Ureter (tissue), 1 donor: ENCODE data around the gene MYF5. TPM values are rescaled to one million over a fixed set of nuclear protein-coding genes. Genes with fewer than 3 reads are reported as not detected.
"Not testable (repeated sequence)": the region's sequence is repeated elsewhere in the genome, so short reads cannot be mapped to it uniquely, and the experiment has no call there.

Experiments used
- DNase-seq: peaks from one replicate; pipeline ENCODE4 v3.0.0-alpha.2; 2020; ENCODE audit warnings: low spot score
- total RNA-seq: library from RNA; stranded (reverse); gene quantifications from one replicate; pipeline ENCODE4 v1.2.4, GENCODE V29; 2023
- donor health status: DM: yes; HTN: yes; CAD: no.

MYF5 gene
- total RNA-seq, result not detected

DNA sequence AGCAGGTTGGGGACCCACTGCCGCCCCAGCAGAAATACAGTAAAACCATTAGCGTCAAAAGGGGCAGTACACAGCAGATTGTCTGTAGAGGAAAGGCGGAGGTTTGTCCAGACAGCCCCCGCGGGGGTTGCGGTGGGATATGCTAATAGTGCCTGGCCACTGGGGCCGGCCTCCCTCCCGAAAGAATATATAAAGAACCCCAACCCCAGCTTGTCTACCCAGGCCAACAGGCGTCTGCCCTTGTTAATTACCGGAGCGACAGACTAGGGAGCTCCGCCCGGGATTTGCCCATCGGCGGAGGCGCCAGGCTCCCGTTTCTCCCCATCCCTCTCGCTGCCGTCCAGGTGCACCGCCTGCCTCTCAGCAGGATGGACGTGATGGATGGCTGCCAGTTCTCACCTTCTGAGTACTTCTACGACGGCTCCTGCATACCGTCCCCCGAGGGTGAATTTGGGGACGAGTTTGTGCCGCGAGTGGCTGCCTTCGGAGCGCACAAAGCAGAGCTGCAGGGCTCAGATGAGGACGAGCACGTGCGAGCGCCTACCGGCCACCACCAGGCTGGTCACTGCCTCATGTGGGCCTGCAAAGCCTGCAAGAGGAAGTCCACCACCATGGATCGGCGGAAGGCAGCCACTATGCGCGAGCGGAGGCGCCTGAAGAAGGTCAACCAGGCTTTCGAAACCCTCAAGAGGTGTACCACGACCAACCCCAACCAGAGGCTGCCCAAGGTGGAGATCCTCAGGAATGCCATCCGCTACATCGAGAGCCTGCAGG lies at the start of gene MYF5:
MYF5 (plus strand) TSS at position 217 of the 774 bp plus-strand sequence; CDS start at position 369, 152 bp downstream.
- no peak for DNase-seq

DNA sequence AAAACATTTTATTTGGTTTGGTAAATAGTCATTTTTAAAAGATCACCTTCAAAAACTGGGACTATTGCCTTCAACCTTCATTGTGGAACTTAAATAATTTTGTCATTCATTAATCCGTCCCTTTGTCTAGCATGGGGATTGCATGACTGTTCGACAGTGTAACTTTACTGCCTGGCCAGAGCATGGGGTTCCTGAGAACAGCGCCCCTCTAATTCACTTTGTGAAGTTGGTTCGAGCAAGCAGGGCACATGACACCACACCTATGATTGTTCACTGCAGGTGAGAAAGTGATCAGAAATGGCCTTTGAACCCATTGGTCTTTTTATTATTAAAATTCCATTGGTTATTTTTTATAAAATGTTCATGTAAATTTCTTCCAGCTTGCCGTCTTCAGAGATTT lies 46.5 kb upstream of the MYF5 start:
- DNase-seq, result no peak

DNA sequence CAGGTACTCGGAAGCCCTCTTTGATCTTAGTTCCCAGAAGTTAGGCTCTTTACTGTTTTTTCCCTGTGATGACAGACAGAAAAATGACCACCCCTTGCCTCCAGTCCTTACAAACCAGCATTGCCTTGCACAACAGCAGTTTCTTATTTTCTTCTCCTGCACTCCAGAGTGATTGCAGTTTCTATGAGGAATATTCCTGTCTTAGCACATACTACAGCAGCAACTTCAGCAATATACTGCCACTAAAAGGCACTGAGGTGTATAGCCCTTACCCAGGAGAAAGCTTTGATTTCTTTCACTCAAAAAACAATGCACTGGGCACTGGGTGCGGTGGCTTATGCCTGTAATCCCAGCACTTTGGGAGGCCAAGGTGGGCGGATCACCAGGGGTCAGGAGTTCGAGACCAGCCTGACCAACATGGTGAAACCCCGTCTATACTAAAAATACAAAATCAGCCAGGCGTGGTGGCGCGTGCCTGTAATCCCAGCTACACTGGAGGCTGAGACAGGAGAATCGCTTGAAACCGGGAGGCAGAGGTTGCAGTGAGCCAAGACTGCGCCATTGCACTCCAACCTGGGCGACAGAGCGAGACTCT lies 40.6 kb upstream of the MYF5 start:
- DNase-seq, result not testable (repeated sequence)

DNA sequence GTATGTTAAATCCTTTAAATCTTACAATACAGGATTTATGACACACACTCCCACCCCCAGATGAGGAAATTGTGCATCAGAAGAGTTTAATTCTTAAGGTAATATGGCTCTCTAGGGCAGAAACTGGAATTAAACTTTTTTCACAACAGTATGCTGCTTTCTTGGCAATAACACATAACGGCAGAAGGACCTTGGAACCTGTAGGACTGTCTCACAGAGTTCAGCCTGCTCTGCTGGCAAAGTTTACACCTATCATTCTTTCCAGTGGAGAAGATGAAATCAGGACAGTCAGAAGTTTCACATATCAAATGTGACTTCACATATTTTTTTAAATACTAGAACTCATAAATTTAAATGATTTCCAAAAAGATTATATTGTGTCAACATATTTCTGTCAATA lies 39.9 kb upstream of the MYF5 start:
- no peak for DNase-seq

DNA sequence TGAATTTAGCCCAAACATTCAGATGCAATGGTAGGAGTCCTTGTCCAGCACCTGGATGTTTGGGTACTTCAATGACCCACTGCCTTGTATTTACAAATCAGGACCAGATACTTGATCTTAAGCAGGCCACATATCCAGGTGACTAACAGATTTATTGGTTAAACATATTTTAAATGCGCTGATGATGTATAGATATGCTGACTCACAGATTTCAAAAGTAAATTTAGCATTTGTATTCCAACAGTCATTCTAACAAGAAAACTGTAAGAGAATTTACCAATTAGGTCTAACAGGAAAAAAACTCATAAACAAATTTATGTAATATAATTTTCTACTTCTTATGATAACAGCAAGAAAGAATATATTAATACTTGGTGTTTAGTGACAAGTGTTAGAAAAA lies 38.7 kb upstream of the MYF5 start:
- no peak for DNase-seq

DNA sequence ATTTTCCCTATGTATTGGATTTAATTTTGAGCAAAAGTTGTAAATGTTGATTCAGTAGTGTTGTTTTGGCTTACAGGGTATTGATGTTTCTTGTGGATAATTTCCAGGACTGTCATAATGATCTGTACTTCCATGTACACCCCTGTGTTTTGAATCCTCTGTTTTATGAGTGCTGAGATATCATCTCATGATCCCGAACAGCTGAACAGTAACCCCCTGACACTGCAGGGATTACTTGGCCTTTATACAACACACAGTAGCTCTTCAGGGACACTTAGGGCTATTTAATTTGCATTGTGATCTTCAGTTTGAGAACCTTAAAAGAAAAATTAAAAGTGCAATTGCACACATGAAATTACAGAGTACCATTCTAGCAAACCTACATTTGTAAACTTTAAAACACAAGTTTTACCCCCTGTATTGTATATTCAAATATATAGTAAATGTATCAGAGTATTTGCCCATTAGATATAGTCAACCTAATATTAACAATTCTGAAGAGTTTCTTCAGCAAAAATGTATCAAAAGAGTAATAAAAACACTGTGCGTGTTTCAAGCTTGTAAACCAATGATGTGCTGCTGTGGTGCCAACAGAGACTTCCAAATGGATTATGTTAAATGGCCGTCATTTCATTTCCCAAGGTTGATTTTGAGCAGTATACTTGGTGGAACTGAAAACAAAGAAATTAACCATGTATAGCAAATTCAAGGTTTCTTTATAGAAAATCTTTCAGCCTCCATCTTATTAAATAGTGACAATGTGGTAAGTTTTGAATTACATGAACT lies 37.2 kb upstream of the MYF5 start:
- no peak for DNase-seq

DNA sequence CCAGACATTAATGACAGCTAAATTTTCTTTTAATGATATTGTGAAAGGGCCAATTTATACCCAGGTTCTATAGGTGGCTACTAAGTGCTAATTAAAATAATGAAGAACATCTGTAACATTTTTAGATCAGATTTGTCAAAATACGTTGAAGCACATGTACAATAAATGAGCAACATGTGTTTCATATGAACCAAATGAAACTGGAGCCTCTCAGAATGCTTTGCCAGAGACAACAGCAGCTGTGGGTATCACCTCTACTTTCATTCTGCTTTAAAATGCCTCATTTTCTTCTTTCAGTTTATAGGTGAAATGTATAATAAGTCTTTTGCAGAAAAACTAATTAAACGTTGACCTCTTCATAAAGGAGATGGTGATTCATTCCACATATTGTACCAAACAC lies 35.4 kb upstream of the MYF5 start:
- DNase-seq, result no peak

DNA sequence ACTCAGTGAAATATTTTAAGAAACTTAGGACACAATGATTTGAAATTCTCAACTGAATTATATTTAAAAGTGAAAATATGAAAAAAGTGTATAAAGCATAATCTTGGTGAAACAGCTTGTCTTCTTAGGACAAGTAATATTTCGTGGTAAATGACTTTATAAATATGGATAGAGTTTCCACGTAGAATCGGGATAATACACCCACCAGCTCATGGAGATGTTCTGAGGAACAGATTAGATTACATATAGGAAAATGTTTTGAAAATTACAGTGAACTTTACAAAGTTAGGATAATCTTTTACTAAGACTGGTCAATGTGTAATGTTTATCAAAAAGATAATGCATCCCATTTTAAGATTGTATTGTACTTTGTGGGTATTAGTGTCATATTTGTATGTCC lies 34.9 kb upstream of the MYF5 start:
- no peak for DNase-seq

DNA sequence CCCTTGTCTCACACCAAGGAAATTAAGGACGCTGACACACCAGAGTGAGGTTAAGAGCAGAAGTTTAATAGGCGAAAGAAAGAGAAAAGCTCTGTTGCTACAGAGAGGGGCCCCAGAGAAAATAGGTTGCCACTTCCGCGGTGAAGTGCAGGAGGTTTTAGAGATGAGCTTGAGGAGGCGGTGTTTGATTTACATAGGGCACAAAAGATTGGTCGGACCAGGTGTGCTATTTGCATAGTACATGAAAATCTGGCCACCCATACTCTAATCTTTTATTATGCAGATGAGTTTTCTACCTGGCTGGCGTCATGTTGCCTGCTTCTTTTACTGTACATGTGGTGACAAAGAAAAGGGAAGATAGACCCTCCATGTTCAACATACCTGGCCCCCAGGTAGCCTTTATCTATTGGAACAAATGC lies 32.6 kb upstream of the MYF5 start:
- DNase-seq, result no peak

DNA sequence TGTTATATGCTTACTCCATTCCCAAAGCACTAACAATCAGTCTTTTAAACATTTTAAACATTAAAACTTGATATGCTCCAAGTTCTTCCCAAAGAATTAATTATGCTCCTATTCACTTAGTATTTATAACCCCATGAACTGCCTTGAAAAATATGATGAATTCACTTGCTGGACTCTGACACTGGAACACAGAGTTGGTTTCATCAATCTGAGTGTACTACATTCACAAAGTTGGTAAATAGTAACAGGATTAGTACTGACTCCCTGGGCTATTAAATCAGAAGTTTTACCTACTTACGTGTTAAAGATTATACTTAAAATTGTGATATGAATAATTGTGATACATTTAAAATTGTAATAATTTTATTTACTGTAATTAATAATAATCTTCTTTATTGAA lies 26.6 kb upstream of the MYF5 start:
- DNase-seq, result no peak

DNA sequence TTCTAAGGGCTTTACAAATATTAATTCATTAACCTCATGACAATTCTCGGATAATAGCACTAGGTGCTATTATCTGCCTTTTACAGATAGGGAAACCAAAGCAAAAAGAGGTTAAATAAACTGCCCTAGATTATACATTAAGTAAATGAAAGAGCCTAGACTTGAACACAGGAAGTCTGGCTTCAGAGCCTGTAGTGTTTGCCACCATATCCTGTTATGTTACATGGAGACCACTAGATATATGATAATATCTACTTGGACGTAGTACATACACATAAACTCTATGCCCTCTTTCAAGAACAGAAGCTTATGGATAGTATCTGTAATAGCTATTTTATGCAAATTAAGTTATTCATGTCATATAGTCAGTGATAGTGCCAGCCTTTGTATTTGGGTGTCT lies 26.2 kb upstream of the MYF5 start:
- DNase-seq, result no peak

DNA sequence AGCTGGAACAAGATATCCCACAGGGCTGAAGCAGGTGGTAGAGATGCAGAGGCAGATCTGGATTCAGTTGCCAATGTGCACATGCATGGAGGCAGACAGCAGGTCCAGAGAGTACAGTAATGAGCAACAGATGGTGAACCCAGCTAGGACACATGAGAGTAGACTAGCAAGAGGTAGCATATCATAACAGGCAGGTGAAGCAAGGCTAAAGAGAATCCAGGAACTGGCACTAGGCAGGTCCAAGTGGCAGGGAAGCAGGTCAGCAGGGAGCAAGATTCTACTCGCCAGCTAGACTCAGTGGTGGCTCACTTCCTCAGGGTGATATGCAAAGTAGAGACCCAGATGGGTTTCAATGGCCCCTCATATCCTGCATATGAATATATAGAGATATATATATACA lies 24.6 kb upstream of the MYF5 start:
- DNase-seq, result no peak

DNA sequence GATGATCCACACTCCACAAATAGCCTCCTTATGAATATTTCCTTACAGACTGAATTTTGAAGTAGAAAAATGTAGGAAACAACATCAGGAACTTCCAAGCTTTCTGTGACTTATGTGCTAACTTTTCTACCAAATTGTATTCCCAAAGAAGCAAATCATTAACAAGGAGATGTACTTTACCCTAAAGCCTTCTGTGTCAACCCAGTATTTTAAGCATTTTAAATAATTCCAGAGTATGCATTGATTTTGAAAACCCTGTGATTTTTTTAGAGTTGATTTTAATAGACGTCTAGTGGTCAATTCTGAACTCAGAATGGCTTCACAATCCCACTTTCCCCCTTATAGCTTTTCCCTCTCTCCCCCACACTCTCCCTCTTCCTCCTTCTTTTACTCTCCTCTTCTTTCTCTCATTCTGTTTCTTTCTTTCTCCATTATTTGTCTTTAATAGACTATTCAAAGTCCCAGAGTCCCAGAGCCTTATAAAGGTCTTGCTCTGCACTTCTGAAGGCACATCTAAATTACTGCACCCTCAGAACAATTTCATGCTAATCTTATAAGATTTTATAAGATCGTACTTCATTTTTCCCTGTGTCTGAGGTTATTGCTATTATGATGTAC lies 19.3 kb upstream of the MYF5 start:
- DNase-seq, result no peak

DNA sequence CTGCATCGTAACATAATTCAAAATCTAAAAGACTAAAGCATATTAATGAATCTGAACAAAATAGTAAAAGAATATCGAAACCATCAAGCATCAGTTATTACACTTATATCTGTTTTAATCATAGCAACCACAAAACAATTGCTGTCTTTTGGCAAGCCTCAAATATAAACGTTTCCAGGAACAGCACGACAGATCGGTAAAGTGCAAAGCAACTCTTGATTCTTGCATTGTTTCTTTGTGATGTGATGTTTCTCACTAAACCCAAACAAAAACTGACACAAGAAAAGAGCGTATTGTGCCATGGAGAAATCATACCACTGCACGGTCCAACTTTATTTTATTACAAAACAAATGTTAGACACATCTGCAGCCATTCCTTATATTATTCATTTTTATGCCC lies 18.5 kb upstream of the MYF5 start:
- no peak for DNase-seq

DNA sequence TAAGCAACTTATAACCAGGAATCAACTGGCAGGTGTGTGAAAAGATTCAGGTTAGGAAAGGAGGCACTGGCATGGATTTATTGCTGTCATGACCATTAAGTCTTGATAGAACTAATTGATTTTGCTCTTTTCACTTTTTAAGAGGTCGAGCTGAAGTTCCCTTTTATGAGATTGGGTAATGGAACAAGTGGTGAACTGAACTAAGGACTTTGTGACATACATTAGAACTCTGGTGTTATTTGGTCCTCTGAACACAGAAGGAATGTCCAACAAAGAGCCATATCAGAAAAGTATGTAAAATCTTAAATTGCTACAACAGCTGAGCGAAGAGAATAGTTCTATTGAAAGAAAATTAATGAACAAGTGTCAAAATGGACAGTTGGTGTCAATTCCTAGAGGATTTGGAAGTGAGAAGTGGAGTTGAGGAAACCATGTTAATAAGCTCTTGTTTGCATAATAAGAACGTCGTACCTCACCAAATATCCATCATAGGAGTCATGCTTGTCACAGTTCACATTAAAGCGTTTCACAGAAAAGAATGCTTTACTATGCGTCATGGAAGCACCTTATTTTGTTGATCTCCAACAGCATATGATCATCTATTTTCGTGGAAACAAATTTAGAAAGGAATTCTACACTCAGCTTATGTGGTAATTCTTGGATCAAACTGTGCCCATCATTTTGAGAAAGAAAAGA lies 17.7 kb upstream of the MYF5 start:
- no peak for DNase-seq

DNA sequence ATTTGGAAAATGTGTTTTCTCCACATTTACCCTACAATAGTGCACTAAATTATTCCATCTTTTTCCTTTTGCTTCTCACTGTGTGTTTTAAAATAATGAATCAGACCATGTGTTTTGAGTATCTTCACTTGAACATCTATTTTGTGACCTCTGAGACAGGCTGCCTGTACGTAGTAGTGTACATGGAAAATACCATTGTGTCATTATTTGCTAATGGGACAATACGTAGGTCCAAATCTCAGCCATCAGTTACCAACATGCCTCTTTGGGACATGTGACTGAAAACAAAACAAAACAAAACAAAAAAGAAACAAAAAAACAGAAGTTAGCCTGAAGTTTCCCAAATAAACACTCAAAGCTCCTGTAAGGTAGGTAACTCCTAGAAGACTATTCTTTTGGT lies 16.4 kb upstream of the MYF5 start:
- no peak for DNase-seq

DNA sequence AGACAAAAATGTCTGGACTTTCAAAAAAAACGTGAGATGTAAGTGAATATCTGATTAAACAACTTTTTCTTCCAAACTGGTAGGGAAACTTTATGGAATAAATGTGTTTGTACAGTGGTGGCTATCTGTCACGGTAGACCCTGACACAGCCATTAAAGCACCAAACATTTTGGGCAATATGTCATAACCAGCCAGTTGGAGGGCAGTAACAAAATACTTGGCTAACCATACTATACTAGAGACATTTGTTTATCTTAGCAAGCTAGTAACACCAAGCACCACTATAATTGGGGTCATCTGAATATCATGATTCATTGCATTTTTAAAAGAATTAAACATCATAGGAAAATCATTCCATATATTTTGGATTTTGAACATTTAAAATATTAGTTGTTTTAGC lies 15.3 kb upstream of the MYF5 start:
- DNase-seq, result no peak

DNA sequence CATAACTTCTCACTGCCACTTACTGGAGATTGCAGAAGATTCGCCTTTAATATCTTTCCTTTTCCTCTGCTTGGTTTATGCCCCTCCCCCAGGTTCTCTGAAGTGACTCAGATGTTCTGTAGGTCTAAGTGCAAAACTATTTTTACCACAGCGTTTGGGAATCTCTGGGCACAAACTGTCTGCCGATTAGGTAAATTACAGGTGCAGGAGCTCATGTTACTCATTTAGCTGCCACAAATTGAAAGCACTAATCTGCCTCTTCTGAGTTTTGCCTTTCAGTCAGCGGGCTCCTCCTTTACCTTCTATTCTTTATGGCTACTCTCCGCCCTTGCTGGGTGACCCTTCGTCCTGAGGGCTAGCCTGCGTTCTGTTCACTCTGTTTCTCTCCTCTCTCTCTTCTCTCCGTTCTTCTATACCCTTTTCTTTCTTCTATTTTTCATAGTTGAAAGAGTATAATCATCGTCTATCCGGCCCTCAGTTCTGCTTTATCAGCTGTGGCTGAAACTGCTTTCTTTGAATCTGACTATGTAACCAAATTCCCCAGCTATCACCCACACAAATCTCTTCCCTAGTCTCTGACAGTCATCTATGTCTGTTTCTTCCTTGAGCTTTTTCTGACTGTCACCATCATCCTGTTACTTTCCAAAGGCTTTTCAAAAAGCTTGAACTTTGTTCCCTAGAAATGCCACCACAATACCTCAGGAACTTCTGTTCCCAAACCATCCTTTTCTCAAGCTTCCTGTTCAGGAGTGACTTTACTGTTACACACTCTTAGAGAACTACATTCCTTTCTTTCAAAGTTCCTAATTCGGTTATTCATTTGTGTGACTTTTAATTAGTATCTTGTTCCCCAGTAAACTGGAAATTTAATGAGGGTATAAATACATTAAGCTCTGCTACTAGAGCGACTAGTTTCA lies 13.6 kb upstream of the MYF5 start:
- no peak for DNase-seq

DNA sequence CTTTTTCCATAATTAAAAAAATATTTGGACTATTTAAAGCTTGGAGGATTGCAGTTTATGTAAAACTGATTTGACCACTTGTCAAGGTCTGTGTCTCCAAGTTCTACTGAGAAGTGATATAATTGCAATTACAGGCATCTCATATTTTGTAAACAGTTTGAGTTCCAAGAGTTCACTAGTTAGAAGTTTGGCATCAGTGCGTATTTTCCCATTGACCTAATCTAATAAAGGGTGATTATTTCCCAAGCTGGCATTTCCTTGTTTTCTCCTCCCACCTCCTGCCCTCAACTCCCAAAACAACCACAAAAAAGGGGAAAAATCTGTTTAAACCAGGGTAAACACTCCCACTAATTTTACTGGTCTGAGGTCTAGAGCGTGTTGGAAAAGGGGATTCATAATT lies 12.3 kb upstream of the MYF5 start:
- no peak for DNase-seq

DNA sequence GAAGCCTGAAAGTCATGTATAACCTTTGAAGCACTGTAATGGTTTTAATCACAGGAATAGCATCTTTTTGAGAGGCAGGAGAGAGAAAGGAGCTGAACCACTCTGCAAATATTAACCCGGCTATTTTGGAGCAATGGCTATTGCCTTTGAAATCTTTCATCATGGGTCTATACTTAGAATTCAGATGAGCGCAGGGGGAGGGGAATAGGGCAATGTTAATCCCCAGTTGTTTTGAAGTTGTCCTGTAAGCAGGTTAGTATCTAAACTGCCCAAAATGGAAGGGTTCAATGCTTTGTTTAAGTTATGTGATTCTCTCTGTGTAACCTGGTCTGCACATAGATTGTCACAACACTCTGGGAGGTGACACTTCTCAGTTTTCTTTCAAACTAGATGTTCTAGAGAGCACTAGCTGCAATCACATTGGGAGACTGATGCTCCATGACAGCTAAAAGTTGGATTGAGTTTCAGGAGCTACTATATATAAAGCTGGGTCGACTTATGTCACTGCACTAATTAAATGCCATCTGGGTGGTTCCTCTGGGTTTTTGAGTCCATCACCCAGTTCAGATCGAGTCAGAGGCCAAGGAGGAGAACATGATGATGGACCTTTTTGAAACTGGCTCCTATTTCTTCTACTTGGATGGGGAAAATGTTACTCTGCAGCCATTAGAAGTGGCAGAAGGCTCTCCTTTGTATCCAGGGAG lies 9.4 kb upstream of the MYF5 start, which contains the start of gene MYF6:
MYF6 (plus strand) TSS at position 509 of the 704 bp plus-strand sequence; CDS start at position 595, 86 bp downstream.
- no peak for DNase-seq
